HG03521 (cell line): Measurements from ENCODE around the gene EPB41L2.
"Not testable (repeated sequence)": the region's sequence is repeated elsewhere in the genome, so short reads cannot be mapped to it uniquely, and the experiment has no call there.

ENCODE experiments used
- ATAC-seq: cut with Tn5 transposase; IDR thresholded peaks from one replicate; pipeline ENCODE4 v1.9.1; 2021; ENCODE audit warnings: mild to moderate bottlenecking, moderate library complexity; ENCODE audit not compliant: unreplicated experiment

The EPB41L2 gene

GRCh38 chr6:130959951-130960350 lies 103.1 kb downstream of the EPB41L2 start:
- no peak for ATAC-seq

GRCh38 chr6:130958468-130958867 lies 104.6 kb downstream of the EPB41L2 start:
- ATAC-seq: no peak

- no peak for ATAC-seq
These were observed 107.3 kb downstream of the EPB41L2 start for GRCh38 chr6:130955755-130956154.

- ATAC-seq: no peak
These were observed 113.5 kb downstream of the EPB41L2 start for GRCh38 chr6:130949553-130949952.

GRCh38 chr6:130947464-130947863 lies 115.6 kb downstream of the EPB41L2 start:
- no peak for ATAC-seq

- no peak for ATAC-seq
These were observed 117.0 kb downstream of the EPB41L2 start for GRCh38 chr6:130946076-130946475.

GRCh38 chr6:130945401-130945919 lies 117.6 kb downstream of the EPB41L2 start:
- no peak for ATAC-seq

- ATAC-seq: no peak
These were observed 118.6 kb downstream of the EPB41L2 start for GRCh38 chr6:130944486-130944885.

- ATAC-seq: no peak
These were observed 119.3 kb downstream of the EPB41L2 start for GRCh38 chr6:130943738-130944137.

- not testable (repeated sequence) for ATAC-seq
These were observed 120.3 kb downstream of the EPB41L2 start for GRCh38 chr6:130942752-130943151.

GRCh38 chr6:130937942-130938604 lies 125.0 kb downstream of the EPB41L2 start:
- no peak for ATAC-seq

GRCh38 chr6:130936933-130937332 lies 126.1 kb downstream of the EPB41L2 start:
- no peak for ATAC-seq

GRCh38 chr6:130935978-130936377 lies 127.1 kb downstream of the EPB41L2 start:
- no peak for ATAC-seq

- ATAC-seq: no peak
These were observed 128.0 kb downstream of the EPB41L2 start for GRCh38 chr6:130934848-130935585.

GRCh38 chr6:130933712-130934200 lies 129.3 kb downstream of the EPB41L2 start:
- ATAC-seq: no peak

- ATAC-seq: no peak
These were observed 130.1 kb downstream of the EPB41L2 start for GRCh38 chr6:130932921-130933320.

GRCh38 chr6:130932438-130932837 lies 130.6 kb downstream of the EPB41L2 start:
- no peak for ATAC-seq

GRCh38 chr6:130931683-130932082 lies 131.4 kb downstream of the EPB41L2 start:
- ATAC-seq: no peak

- ATAC-seq: no peak
These were observed 133.9 kb downstream of the EPB41L2 start for GRCh38 chr6:130929036-130929678.

GRCh38 chr6:130928158-130928912 lies 134.7 kb downstream of the EPB41L2 start:
- no peak for ATAC-seq

GRCh38 chr6:130927305-130927704 lies 135.7 kb downstream of the EPB41L2 start:
- ATAC-seq: no peak
